ENCODE results near the gene CTU1.
"Not testable (repeated sequence)": the region's sequence is repeated elsewhere in the genome, so short reads cannot be mapped to it uniquely, and the experiment has no call there.

Gene CTU1

DNA sequence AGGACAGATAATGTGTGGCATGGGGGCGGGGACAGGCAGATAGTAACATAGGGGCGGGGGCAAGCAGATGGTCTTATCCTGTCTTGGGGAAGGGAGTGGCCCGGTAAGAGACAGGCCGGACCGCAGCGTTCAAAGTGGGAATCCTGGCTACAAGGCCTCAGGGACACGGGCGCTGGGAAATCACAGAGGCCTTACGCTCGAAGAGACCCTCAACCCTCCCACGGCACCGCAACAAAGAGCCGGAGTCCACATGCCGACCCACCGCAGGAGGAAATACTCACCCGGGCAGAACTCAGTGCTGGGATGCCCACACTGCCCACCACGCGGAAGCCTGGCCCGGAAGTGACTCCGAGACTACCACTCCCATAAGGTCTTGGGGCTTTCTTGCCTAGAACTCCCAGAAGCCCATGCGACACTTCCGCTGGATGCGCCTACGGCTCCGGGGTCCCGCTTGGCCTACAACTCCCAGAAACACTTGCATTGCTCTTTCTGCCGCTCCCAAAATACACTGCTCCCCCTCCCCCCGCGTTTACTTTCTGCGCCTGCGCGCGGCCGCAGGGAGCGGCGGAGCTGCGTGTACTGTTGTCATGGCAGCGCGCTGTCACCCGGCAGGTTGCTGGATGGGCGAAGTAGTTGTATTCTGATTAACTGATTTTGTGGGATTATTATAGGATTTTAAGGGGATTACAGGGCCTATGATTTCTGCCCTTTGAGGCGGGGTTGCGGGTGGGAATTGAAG, at the start of gene CTU1:
TSS of gene CTU1 (minus strand) at position 344 of the 739 bp plus-strand sequence. CDS start 3,840 bp downstream, outside the sequence.
- Histone ChIP-seq H3K4me3 (ENCODE audit: low read length) (peak within 1 kb of the TSS; percentile 94), H3K9ac (ENCODE audit: low read length) (peak within 1 kb of the TSS; percentile 60), H3K27ac (ENCODE audit: low read depth, low read length) (peak within 1 kb of the TSS; percentile 66), H3K27me3 (ENCODE audit: control insufficient read depth, insufficient read depth, low read length) (no peaks in the 10 kb centered on the region), H3K4me1 (ENCODE audit: control insufficient read depth, insufficient read depth, low read length) (peaks cover 6% of the 10 kb centered on the region), H3K36me3 (ENCODE audit: control insufficient read depth, insufficient read depth, low read length) (peaks cover 4% of the 10 kb centered on the region)

DNA sequence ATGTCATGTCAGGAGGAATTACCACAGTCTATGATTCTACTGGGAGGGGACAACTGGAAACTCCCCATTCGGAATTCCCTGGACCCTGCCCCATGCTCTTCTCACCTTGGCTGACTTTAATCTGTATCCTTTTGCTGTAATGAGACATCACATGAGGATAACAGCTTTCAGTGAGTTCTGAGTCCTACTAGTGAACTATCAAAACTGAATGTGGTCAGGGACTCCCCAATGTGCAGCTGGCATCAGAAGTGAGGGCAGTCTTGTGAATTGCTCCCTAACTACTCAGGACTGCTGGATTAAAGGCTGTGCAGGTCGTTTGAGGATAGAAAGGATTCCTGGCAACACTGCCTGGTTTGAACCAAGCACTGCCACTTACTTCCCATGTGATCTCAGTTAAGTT, 49.1 kb upstream of the CTU1 start:
- Histone ChIP-seq H3K27ac (ENCODE audit: low read depth, low read length) (no peak overlapping the region), H3K9ac (ENCODE audit: low read length) (no peak overlapping the region), H3K4me3 (ENCODE audit: low read length) (no peak overlapping the region), H3K36me3 (ENCODE audit: control insufficient read depth, insufficient read depth, low read length) (no peaks in the 10 kb centered on the region), H3K4me1 (ENCODE audit: control insufficient read depth, insufficient read depth, low read length) (no peaks in the 10 kb centered on the region), H3K27me3 (ENCODE audit: control insufficient read depth, insufficient read depth, low read length) (no peaks in the 10 kb centered on the region)

DNA sequence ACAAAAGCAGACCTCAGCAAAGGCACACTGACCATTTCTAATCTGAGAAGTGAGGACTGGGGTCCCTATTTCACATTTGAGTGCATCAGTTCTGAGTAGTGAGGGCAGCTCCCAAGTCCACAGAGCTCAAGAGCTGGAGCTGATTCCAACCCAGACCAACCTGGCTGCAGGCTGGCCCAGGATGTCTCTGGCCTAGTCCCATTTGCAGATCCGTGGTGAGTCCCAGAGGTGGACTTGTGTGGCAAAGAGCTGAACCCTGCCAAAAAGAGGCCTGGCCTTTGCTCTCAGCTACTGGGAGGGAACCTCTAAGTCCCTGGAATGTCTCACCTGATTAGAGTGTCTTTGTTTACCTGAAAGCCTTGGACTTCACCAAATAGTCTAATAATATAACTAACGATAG, 48.5 kb upstream of the CTU1 start:
- H3K36me3 ChIP-seq (ENCODE audit: control insufficient read depth, insufficient read depth, low read length): no peaks in the 10 kb centered on the region
- no peak overlapping the region for H3K27ac ChIP-seq (ENCODE audit: low read depth, low read length)
- no peaks in the 10 kb centered on the region for H3K4me1 ChIP-seq (ENCODE audit: control insufficient read depth, insufficient read depth, low read length)
- no peaks in the 10 kb centered on the region for H3K27me3 ChIP-seq (ENCODE audit: control insufficient read depth, insufficient read depth, low read length)
- H3K9ac ChIP-seq (ENCODE audit: low read length): no peak overlapping the region
- no peak overlapping the region for H3K4me3 ChIP-seq (ENCODE audit: low read length)

- Histone ChIP-seq H3K4me1 (ENCODE audit: control insufficient read depth, insufficient read depth, low read length) (no peaks in the 10 kb centered on the region), H3K27ac (ENCODE audit: low read depth, low read length) (no peak overlapping the region), H3K9ac (ENCODE audit: low read length) (no peak overlapping the region), H3K36me3 (ENCODE audit: control insufficient read depth, insufficient read depth, low read length) (no peaks in the 10 kb centered on the region), H3K27me3 (ENCODE audit: control insufficient read depth, insufficient read depth, low read length) (no peaks in the 10 kb centered on the region), H3K4me3 (ENCODE audit: low read length) (no peak overlapping the region)
Observed at GRCh38 chr19:51150627-51151026, 42.4 kb upstream of the CTU1 start.

- no peak overlapping the region for H3K9ac ChIP-seq (ENCODE audit: low read length)
- no peak overlapping the region for H3K4me3 ChIP-seq (ENCODE audit: low read length)
- no peaks in the 10 kb centered on the region for H3K4me1 ChIP-seq (ENCODE audit: control insufficient read depth, insufficient read depth, low read length)
- no peaks in the 10 kb centered on the region for H3K27me3 ChIP-seq (ENCODE audit: control insufficient read depth, insufficient read depth, low read length)
- no peaks in the 10 kb centered on the region for H3K36me3 ChIP-seq (ENCODE audit: control insufficient read depth, insufficient read depth, low read length)
- H3K27ac ChIP-seq (ENCODE audit: low read depth, low read length): no peak overlapping the region
Observed at GRCh38 chr19:51148580-51148979, 40.4 kb upstream of the CTU1 start.

DNA sequence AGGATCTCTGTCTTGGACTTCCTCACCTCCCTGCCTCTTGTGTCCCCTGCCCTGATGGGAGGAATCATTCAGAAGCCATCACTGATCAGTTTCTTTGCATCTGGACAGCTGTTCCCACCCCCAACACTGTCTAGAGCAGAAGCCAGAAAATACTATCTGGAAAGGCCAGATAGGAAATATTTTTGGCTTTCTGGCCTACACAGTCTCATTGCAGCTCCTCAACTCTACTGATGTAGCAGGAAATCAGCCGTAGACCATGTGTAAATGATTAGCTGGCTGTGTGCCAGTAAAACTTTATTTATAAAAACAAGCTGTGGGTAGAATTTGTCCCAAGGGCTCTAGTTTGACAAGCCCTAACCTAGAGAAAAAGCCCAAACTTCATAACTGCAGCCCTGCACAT, 39.5 kb upstream of the CTU1 start:
- Histone ChIP-seq H3K36me3 (ENCODE audit: control insufficient read depth, insufficient read depth, low read length) (no peaks in the 10 kb centered on the region), H3K4me1 (ENCODE audit: control insufficient read depth, insufficient read depth, low read length) (no peaks in the 10 kb centered on the region), H3K9ac (ENCODE audit: low read length) (no peak overlapping the region), H3K4me3 (ENCODE audit: low read length) (no peak overlapping the region), H3K27ac (ENCODE audit: low read depth, low read length) (no peak overlapping the region), H3K27me3 (ENCODE audit: control insufficient read depth, insufficient read depth, low read length) (no peaks in the 10 kb centered on the region)

- no peak overlapping the region for H3K9ac ChIP-seq (ENCODE audit: low read length)
- no peaks in the 10 kb centered on the region for H3K36me3 ChIP-seq (ENCODE audit: control insufficient read depth, insufficient read depth, low read length)
- no peaks in the 10 kb centered on the region for H3K27me3 ChIP-seq (ENCODE audit: control insufficient read depth, insufficient read depth, low read length)
- no peak overlapping the region for H3K4me3 ChIP-seq (ENCODE audit: low read length)
- no peaks in the 10 kb centered on the region for H3K4me1 ChIP-seq (ENCODE audit: control insufficient read depth, insufficient read depth, low read length)
- no peak overlapping the region for H3K27ac ChIP-seq (ENCODE audit: low read depth, low read length)
Observed at GRCh38 chr19:51146751-51147150, 38.5 kb upstream of the CTU1 start.

DNA sequence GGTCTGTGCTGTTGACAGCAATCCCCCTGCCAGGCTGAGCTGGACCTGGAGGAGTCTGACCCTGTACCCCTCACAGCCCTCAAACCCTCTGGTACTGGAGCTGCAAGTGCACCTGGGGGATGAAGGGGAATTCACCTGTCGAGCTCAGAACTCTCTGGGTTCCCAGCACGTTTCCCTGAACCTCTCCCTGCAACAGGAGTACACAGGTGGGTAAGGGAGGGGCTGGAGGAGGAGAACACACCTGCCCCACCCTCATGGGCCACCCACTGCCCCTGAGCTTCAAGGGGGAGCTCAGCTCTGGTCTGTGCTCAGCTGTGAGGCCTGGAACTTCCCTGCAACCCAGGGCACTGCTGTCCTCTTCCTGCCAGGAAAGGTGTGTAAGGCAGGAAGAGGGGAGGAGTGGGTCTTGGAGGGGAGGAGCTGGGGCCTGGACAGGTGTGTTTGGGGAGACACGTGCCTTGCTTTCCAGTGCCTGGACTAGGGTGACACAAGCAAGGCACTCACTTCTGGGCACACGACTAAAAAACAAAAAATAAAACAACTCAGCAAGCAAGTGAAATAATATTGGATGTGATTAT, 37.8 kb upstream of the CTU1 start:
- H3K4me3 ChIP-seq (ENCODE audit: low read length): no peak overlapping the region
- no peaks in the 10 kb centered on the region for H3K4me1 ChIP-seq (ENCODE audit: control insufficient read depth, insufficient read depth, low read length)
- H3K27me3 ChIP-seq (ENCODE audit: control insufficient read depth, insufficient read depth, low read length): no peaks in the 10 kb centered on the region
- H3K27ac ChIP-seq (ENCODE audit: low read depth, low read length): no peak overlapping the region
- H3K9ac ChIP-seq (ENCODE audit: low read length): no peak overlapping the region
- no peaks in the 10 kb centered on the region for H3K36me3 ChIP-seq (ENCODE audit: control insufficient read depth, insufficient read depth, low read length)

DNA sequence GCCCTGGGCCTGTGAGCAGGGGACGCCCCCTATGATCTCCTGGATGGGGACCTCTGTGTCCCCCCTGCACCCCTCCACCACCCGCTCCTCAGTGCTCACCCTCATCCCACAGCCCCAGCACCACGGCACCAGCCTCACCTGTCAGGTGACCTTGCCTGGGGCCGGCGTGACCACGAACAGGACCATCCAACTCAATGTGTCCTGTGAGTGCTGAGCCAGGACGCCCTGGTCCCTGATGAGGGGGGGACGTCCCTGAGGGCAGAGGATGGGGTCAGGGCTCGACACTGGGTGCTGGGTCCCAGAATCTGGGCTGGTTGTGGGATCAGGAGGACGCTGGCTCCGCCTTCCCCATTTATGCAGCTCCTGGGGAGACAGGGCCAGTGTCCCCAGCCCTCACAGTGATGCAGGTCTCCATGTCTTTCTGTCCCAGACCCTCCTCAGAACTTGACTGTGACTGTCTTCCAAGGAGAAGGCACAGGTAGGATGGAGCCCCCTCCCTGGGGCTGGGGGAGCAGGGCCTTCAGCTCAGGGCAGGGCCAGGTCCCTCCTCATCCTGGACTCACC, 36.4 kb upstream of the CTU1 start:
- Histone ChIP-seq H3K27ac (ENCODE audit: low read depth, low read length) (no peak overlapping the region), H3K27me3 (ENCODE audit: control insufficient read depth, insufficient read depth, low read length) (no peaks in the 10 kb centered on the region), H3K36me3 (ENCODE audit: control insufficient read depth, insufficient read depth, low read length) (no peaks in the 10 kb centered on the region), H3K4me1 (ENCODE audit: control insufficient read depth, insufficient read depth, low read length) (no peaks in the 10 kb centered on the region), H3K4me3 (ENCODE audit: low read length) (no peak overlapping the region), H3K9ac (ENCODE audit: low read length) (no peak overlapping the region)

DNA sequence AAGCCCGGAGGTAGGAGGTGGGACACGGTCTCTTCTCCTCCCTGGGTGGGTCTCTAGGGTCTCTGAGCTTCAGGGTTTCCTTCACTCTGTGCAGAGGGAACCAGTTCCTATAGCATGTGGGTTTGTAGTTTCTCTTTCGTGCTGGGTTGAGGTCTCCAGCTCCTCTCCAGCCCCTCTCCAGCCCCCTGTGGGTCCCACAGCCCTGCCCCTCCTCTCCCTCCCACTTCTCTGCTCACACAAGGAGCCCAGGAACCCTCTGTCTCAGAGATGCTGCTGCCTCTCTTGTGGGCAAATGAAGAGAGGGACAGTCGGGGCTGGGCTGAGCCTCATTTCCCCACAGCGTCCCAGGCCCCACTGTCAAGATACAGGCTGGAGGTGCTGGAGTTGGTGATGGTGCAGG, 35.3 kb upstream of the CTU1 start:
- Histone ChIP-seq H3K27me3 (ENCODE audit: control insufficient read depth, insufficient read depth, low read length) (no peaks in the 10 kb centered on the region), H3K4me3 (ENCODE audit: low read length) (no peak overlapping the region), H3K9ac (ENCODE audit: low read length) (no peak overlapping the region), H3K36me3 (ENCODE audit: control insufficient read depth, insufficient read depth, low read length) (no peaks in the 10 kb centered on the region), H3K4me1 (ENCODE audit: control insufficient read depth, insufficient read depth, low read length) (no peaks in the 10 kb centered on the region), H3K27ac (ENCODE audit: low read depth, low read length) (no peak overlapping the region)

DNA sequence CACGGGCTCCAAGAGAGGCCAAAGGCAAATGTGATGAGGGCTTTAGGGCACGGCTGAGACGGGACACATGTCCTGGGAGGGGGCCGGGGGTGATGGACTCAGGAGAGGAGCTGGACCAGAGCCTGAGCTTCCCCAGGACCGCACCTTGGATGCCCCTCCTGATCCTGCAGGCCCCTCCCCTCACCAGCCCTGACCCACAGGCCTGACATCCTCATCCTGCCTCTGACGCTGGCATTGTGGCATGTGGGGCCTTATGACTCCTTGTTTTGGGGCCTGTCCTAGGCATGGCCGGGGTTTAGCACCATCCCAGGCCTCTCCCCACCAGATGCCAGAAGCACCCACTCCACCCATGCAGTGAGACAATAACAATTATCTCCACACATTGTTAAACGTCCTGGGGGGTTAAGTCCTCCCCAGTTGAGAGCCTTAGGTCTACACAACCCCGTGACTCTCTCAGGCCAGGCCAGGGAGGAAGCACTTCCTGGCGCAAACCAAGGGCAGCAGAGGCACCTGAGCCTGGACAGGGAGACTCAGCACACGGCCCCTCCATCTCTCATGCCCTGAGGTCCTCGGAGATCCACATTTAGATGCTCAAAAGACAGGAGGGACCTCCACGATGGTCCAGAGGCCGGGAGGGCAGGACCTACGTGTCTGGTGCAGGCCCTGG, 34.7 kb upstream of the CTU1 start:
- not testable (repeated sequence) for H3K4me3 ChIP-seq (ENCODE audit: low read length); H3K4me1 ChIP-seq (ENCODE audit: control insufficient read depth, insufficient read depth, low read length); H3K36me3 ChIP-seq (ENCODE audit: control insufficient read depth, insufficient read depth, low read length); H3K27ac ChIP-seq (ENCODE audit: low read depth, low read length); H3K9ac ChIP-seq (ENCODE audit: low read length); H3K27me3 ChIP-seq (ENCODE audit: control insufficient read depth, insufficient read depth, low read length)

DNA sequence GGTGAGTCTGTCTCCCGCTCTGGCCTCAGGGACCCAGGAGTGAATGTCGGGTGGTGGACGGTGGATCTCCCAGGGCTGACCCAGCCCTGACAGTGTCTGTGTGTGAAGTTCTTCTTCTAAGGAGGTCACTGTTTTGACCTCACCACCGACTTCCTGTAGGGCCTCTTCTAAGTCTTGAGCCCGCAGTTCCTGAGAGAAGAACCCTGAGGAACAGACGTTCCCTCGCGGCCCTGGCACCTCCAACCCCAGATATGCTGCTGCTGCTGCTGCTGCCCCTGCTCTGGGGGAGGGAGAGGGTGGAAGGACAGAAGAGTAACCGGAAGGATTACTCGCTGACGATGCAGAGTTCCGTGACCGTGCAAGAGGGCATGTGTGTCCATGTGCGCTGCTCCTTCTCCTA, 33.9 kb upstream of the CTU1 start, which contains the start of gene SIGLEC7:
TSS of gene SIGLEC7 (plus strand) at position 183 of the 400 bp plus-strand sequence. CDS start at position 252, 69 bp downstream.
- Histone ChIP-seq H3K9ac (ENCODE audit: low read length) (no peak within 1 kb of the TSS), H3K36me3 (ENCODE audit: control insufficient read depth, insufficient read depth, low read length) (no peaks in the 10 kb centered on the region), H3K4me1 (ENCODE audit: control insufficient read depth, insufficient read depth, low read length) (no peaks in the 10 kb centered on the region), H3K27ac (ENCODE audit: low read depth, low read length) (no peak within 1 kb of the TSS), H3K4me3 (ENCODE audit: low read length) (no peak within 1 kb of the TSS), H3K27me3 (ENCODE audit: control insufficient read depth, insufficient read depth, low read length) (no peaks in the 10 kb centered on the region)

Data from rectal smooth muscle tissue (tissue), 1 donor.